Activated T-cell treated with anti-CD3 and anti-CD28 coated beads, Interleukin-2, amount 50 U/mL, for 4 hours (primary cell): ENCODE data around the gene ABCA7. TPM values are rescaled to one million over a fixed set of nuclear protein-coding genes. Genes with fewer than 3 reads are reported as not detected.

Experiments used
- ATAC-seq, 2 donors: fragments of 200-7000 bp; cut with Tn5 transposase; one replicate each; pipeline ENCODE4 v1.10.0; 2021
- DNase-seq: peaks from one replicate; pipeline ENCODE4 v3.0.0-alpha.2; 2020
- H3K27me3 Mint-ChIP-seq: one replicate; pipeline ENCODE4 v1.8.0; 2021; ENCODE audit warnings: low read depth, mixed read lengths
- H3K36me3 Mint-ChIP-seq: one replicate; pipeline ENCODE4 v1.8.0; 2022; ENCODE audit warnings: mixed read lengths; ENCODE audit not compliant: insufficient read depth
- H3K4me1 Mint-ChIP-seq: one replicate; pipeline ENCODE4 v1.8.0; 2021; ENCODE audit warnings: low read depth, mixed read lengths
- H3K4me3 Mint-ChIP-seq: one replicate; pipeline ENCODE4 v1.8.0; 2021; ENCODE audit warnings: mild to moderate bottlenecking, moderate library complexity, mixed read lengths
- H3K9me3 Mint-ChIP-seq: one replicate; pipeline ENCODE4 v1.8.0; 2021; ENCODE audit warnings: mixed read lengths
- total RNA-seq, 3 donors: library from RNA; stranded (reverse); gene quantifications; one replicate each; pipeline ENCODE4 v1.2.1, GENCODE V29; 2021

The ABCA7 gene
- total RNA-seq, 3 donors from 2014 or later: 7.1 to 8.7 (median 8.6) TPM

- DNase-seq (no peak), ATAC-seq (no peak)
- no peaks in the 10 kb centered on the region for H3K27me3 Mint-ChIP-seq
- H3K9me3 Mint-ChIP-seq: no peaks in the 10 kb centered on the region
- H3K4me1 Mint-ChIP-seq: peaks cover 34% of the 10 kb centered on the region
- no peak overlapping the region for H3K4me3 Mint-ChIP-seq
- H3K36me3 Mint-ChIP-seq: peaks cover under 1% of the 10 kb centered on the region
These were observed 22.6 kb downstream of the ABCA7 start for GRCh38 chr19:1062387-1063029.

GRCh38 chr19:1063030-1063908 lies 23.4 kb downstream of the ABCA7 start:
- no peak for DNase-seq
- ATAC-seq: peak in 1 of 2 donors; percentile 7
- Mint-ChIP-seq H3K4me1 (peaks cover 26% of the 10 kb centered on the region), H3K27me3 (no peaks in the 10 kb centered on the region), H3K36me3 (no peaks in the 10 kb centered on the region), H3K4me3 (no peak overlapping the region), H3K9me3 (no peaks in the 10 kb centered on the region)

GRCh38 chr19:1063909-1064660 lies 24.2 kb downstream of the ABCA7 start:
- Mint-ChIP-seq H3K9me3 (no peaks in the 10 kb centered on the region), H3K4me1 (peaks cover 29% of the 10 kb centered on the region), H3K27me3 (no peaks in the 10 kb centered on the region), H3K36me3 (peaks cover 3% of the 10 kb centered on the region), H3K4me3 (no peak overlapping the region)
- DNase-seq: no peak
- ATAC-seq: no peak

GRCh38 chr19:1064661-1065605 lies 25.0 kb downstream of the ABCA7 start:
- H3K27me3 Mint-ChIP-seq: no peaks in the 10 kb centered on the region

DNA sequence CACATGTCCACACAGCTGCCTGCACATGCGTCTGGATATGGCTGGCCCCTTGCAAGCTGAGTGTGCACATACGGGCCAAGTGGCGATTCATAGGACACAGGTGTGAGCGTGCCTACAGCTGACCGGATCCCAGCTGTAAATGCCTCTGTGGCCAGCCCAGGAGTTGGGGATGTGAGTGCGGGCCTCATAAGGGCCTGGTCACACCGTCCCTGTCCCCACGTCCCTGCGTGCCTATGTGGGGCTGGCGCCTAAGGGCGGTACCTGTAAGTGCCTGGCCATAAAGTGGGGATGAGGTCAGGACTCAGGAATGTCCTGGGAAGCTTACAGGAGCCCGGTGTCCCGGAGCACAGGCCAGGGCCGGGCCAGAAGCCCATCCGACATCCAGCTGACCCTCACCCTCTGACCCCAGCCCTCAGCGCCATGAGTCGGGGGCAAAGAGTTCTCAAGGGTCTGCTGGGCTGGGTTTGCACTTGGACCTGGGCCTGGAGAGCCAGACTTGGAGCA lies 25.8 kb downstream of the ABCA7 start:
- no peak for DNase-seq
- peak overlapping the region; percentile 49 for H3K4me3 Mint-ChIP-seq
- ATAC-seq: no peak
- H3K27me3 Mint-ChIP-seq: no peaks in the 10 kb centered on the region
- no peaks in the 10 kb centered on the region for H3K9me3 Mint-ChIP-seq
- peaks cover 37% of the 10 kb centered on the region for H3K4me1 Mint-ChIP-seq
- H3K36me3 Mint-ChIP-seq: peaks cover 7% of the 10 kb centered on the region

More at GRCh38 chr19:1064661-1065605, 25.0 kb downstream of the ABCA7 start:
- DNase-seq: peak; percentile 71
- H3K9me3 Mint-ChIP-seq: no peaks in the 10 kb centered on the region
- peaks cover 35% of the 10 kb centered on the region for H3K4me1 Mint-ChIP-seq
- H3K36me3 Mint-ChIP-seq: peaks cover 7% of the 10 kb centered on the region
- peak; percentile 47 to 52 for ATAC-seq
- H3K4me3 Mint-ChIP-seq: peak overlapping the region; percentile 49

GRCh38 chr19:1066251-1066747 lies 26.4 kb downstream of the ABCA7 start:
- Mint-ChIP-seq H3K4me1 (peaks cover 37% of the 10 kb centered on the region), H3K9me3 (no peaks in the 10 kb centered on the region)
- DNase-seq: no peak

GRCh38 chr19:1066748-1067340 lies 26.9 kb downstream of the ABCA7 start, which contains the start of gene ARHGAP45:
ARHGAP45 (plus strand) TSS chr19:1067167; CDS start chr19:1067406, 239 bp downstream.
- ATAC-seq (peak; percentile 64 to 66), DNase-seq (peak; percentile 78)
- Mint-ChIP-seq H3K9me3 (no peaks in the 10 kb centered on the region), H3K4me1 (peaks cover 40% of the 10 kb centered on the region), H3K4me3 (peak within 1 kb of the TSS; percentile 89), H3K36me3 (peaks cover 10% of the 10 kb centered on the region), H3K27me3 (no peaks in the 10 kb centered on the region)

More at GRCh38 chr19:1066251-1066747, 26.4 kb downstream of the ABCA7 start:
- ATAC-seq: no peak
- peaks cover 7% of the 10 kb centered on the region for H3K36me3 Mint-ChIP-seq
- H3K4me3 Mint-ChIP-seq: peak overlapping the region; percentile 53
- H3K27me3 Mint-ChIP-seq: no peaks in the 10 kb centered on the region

GRCh38 chr19:1067341-1067957 lies 27.5 kb downstream of the ABCA7 start:
- peak; percentile 64 for DNase-seq
- Mint-ChIP-seq H3K27me3 (no peaks in the 10 kb centered on the region), H3K4me1 (peaks cover 46% of the 10 kb centered on the region), H3K4me3 (peak overlapping the region; percentile 89), H3K9me3 (no peaks in the 10 kb centered on the region), H3K36me3 (peaks cover 14% of the 10 kb centered on the region)
- peak; percentile 59 to 60 for ATAC-seq

DNA sequence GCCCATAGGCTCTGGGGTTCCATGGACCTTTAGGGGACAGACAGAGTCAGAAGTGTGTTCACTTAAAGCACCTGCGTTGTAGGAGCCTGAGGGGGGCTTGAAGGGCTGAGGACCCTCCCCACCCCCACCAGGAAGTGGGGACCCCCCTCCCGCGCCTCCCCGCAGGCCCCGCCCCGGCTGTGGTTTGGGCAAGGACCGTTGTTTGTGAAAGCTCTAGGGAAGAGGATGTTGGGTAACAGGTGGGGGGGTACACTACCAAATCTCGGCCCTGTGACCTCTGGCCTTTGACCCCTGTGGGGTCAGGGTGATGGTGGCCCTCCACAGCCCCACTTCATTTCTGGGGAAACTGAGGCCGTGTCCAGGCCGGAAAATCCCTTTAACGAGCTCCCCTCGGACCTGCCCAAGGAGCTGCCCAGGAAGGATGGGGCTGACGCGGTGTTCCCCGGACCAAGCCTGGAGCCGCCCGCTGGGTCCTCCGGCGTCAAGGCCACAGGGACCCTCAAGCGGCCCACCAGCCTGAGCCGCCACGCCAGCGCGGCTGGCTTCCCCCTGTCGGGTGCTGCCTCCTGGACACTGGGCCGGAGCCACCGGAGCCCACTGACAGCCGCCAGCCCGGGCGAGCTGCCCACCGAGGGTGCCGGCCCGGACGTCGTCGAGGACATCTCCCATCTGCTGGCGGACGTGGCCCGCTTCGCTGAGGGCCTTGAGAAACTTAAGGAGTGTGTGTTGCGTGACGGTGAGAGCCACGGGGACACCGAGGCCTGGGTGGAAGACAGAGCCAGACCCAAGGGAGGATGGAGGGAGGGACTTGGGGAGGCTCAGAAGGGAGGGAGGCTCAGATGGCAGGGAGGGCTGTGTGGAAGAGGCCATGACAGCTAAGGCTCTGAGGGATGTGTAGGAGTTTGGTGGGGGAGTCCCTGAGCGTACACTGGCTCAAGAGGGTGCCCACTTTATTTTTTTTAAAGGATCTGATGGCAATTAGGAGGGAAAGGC lies 28.4 kb downstream of the ABCA7 start:
- Mint-ChIP-seq H3K4me3 (peak overlapping the region; percentile 89), H3K36me3 (peaks cover 20% of the 10 kb centered on the region), H3K27me3 (no peaks in the 10 kb centered on the region), H3K4me1 (peaks cover 54% of the 10 kb centered on the region), H3K9me3 (no peaks in the 10 kb centered on the region)
- DNase-seq (peak; percentile 55), ATAC-seq (no peak)

GRCh38 chr19:1069009-1069779 lies 29.3 kb downstream of the ABCA7 start:
- ATAC-seq (no peak), DNase-seq (peak; percentile 45)
- Mint-ChIP-seq H3K9me3 (no peaks in the 10 kb centered on the region), H3K4me1 (peaks cover 56% of the 10 kb centered on the region), H3K36me3 (peaks cover 21% of the 10 kb centered on the region), H3K4me3 (peak overlapping the region; percentile 89), H3K27me3 (no peaks in the 10 kb centered on the region)

DNA sequence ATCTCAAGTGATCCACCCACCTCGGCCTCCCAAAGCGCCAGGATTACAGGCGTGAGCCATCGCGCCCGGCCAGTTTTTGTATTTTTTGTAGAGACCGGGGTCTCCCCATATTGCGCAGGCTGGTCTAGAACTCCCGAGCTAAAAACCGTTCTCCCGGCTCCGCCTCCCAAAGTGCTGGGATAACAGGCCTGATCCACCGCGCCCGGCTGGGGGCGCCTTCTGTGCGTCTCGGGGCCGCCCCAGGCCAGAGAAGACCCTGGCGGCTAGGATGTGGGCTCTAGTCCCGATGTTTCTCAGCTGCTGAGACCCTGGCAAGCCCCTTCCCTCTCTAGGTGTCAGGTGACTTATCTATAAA lies 30.6 kb downstream of the ABCA7 start:
- Mint-ChIP-seq H3K36me3 (peaks cover 23% of the 10 kb centered on the region), H3K4me1 (peaks cover 53% of the 10 kb centered on the region), H3K4me3 (peak overlapping the region; percentile 71), H3K9me3 (no peaks in the 10 kb centered on the region), H3K27me3 (no peaks in the 10 kb centered on the region)
- DNase-seq (no peak), ATAC-seq (no peak)
